GM21576 (cell line): ENCODE results near the gene ZNF273.

Experiments used
- ATAC-seq: cut with Tn5 transposase; IDR thresholded peaks from one replicate; pipeline ENCODE4 v1.9.1; 2021; ENCODE audit warnings: mild to moderate bottlenecking, moderate library complexity; ENCODE audit not compliant: unreplicated experiment

The ZNF273 gene

DNA sequence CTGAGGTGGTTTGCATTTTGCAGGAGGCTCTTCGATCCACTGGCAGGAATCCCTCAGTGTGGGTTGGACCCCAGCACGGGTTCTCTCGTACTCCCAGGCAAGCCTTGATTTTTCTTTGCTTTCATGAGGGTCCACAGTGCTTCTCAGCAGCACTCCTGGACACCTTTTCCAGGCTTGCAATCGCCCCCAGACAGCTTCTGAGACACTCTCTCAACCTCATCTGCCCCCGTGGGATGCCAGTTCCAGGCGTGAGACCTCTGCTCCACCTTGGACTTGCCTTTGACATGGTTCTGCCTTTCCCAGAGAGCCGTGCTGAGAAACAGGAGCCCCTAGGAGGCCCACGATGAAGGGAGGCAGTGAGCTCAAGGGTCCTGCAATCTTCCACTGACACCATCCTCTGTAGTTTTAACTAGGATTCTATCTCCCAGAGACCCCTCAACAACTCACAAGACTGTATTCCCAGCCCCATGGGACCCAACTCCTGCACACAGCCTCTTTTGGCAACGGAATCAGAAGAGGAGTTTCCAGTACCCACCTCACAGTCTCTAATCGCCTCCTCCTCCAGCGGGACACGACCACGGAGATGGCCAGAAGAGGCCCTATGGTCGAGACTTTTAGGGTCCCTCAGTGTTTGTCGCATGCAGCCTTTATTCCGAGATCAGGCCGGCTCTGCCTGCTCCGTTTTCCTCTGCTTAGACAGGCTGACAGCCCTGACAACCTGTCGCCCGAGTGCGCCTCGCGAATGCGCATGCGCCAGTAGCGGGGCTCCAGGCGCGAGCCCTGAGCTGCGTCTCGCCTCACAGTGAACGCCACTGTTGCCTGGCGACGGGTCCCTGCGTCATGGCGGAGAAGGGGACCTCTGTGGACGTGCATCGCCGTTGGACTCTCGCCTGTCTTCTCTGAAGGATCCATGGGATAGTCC, 26.0 kb upstream of the ZNF273 start:
- ATAC-seq: no peak

DNA sequence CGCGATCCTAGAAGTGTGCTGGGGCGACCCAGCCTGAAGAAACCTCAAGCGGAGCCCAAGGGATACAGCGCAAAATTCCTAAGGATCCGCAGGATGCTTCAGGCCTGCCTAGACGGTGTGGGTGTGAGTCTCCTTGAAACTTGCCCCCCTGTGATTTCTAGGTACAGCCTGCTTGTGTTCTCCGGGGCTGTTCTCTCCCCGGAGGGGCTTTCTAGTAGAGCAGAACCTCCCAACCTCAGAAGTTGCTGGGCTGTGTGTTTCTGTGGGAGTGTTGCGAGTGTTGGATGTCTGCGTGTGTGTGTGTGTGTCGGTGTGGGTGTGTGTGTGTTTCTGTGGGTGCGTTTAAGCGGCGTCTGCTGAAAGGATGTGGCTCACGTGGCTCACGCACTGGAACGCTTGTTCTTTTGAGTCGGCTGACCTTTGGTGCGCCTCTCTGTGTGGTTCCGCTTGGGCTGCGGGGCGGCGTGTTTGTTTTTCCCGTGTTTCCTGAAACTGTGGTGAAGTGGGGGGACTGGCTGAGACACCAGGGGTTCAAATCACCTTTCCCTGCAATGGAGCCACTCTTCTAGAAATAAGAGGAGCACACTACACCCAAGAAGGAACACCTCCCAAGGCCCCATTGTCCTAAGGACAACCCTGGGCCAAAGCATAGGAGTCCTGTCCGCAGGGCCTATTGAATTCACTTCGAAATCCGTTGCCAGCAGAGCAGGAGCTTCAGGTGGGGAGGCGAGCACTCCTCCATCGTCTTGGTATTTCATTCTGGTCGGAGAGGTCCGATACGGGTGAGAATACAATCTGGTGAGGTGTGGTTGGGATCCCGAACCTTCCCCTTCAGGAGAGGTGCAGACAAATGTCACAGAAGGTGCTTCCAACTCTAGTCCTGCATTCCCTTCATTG, 25.1 kb upstream of the ZNF273 start:
- ATAC-seq: no peak

DNA sequence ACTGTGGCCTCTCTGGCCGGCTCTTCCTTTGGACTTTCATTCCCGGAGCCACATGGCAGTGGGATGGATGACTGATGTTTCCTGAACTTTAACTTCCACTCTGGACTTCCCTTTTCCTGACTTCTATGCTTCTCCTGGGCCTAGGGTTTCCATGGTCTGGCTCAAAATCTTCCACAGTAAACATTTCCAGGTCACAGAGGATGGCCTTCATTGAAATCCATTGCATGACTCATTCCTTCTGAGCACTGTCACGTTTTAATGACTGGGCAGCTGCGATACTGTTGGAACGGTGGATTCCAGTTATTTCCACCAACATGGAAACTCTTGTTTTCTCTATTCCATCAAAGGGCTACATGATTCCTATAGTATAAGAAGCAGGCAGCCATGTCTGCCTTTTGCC, 24.4 kb upstream of the ZNF273 start:
- ATAC-seq: no peak

DNA sequence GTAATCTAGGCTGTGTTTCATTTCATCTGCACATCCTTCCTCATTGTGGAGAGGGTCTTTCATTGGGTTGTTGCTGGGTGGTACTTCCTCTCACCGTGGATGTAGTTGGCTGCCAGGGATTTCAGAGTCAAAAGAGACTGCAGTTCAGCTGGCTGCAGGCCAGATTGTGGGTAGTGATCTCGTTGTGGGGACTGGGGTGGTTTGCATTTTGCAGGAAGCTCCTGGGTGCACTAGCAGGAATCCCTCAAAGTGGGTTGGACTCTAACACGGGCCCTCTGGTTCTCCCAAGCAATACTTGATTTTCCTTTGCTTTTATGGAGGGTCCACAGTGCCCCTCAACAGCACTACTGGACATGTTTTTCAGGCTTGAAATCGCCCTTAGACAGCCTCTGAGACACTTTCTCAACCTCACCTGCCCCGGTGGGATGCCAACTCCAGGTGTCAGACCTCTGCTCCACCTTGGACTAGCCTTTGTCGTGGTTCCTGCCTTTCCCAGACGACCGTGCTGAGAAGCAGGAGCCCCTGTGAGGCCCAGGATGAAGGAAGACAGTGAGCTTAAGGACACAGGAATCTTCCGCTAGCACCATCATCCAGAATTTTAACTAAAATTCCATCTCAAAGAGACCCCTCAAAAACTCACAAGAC, 23.9 kb upstream of the ZNF273 start:
- ATAC-seq: no peak

DNA sequence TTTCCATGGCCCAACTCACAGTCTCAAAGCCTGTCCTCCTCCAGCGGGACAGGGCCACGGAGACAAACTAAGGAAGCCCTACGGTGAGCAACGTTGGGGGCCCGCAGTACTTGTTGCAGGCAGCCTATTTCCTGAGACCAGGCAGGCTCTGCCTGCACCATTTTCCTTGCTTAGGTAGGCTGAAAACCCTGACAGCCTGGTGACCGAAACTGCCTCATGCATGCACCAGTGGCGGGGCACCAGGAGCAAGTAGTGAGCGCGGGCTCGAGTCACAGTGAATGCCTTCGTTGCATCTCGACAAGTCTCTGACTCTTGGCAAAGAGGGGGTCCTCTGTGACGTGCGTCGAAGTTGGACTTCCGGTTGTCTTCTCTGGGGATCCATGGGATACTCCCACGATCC, 23.3 kb upstream of the ZNF273 start:
- ATAC-seq: no peak

DNA sequence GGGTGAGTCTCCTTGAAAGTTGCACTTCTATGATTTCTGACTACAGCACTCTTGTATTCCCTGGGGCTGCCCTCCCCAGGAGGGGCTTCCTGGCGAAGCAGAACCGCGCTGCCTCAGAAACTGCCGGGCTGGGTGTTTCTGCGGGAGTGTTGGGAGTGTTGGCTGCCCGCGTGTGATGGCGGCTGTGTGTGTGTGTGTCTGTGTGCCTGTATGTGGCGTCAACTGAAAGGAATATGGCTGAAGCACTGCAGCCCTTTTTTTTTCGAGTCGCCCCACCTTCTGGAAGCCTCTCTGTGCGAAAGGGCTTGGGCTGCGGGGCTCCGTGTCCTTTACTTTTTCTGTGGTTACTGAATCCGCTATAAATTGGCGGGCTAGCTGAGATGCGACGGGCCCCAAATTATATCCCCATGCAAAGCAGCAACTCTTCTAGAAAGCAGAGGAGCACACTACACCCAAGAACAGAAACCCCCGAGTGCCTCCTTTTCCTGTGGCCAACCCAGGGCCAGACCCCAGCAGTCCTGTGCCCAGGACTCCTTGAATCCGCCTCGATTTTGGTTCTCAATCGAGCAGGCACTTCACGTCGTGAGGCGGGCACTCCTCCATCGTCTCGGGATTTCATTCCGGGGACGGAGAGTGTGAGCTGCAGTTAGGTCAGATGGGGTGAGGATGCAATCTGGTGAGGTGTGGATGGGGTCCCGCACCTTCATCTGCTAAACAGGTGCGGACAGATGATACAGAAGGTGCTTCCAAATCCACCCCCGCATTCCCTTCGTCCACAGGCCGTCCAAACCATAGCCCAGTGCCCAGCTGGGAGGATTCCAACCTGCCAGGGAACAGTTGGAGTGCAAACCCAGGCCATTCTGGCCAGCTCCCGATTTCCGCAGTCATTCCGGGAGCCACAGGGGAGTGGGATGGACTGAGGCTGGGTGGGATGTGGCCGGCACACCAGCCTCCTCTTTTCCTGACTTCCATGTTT, 22.5 kb upstream of the ZNF273 start:
- ATAC-seq: no peak

DNA sequence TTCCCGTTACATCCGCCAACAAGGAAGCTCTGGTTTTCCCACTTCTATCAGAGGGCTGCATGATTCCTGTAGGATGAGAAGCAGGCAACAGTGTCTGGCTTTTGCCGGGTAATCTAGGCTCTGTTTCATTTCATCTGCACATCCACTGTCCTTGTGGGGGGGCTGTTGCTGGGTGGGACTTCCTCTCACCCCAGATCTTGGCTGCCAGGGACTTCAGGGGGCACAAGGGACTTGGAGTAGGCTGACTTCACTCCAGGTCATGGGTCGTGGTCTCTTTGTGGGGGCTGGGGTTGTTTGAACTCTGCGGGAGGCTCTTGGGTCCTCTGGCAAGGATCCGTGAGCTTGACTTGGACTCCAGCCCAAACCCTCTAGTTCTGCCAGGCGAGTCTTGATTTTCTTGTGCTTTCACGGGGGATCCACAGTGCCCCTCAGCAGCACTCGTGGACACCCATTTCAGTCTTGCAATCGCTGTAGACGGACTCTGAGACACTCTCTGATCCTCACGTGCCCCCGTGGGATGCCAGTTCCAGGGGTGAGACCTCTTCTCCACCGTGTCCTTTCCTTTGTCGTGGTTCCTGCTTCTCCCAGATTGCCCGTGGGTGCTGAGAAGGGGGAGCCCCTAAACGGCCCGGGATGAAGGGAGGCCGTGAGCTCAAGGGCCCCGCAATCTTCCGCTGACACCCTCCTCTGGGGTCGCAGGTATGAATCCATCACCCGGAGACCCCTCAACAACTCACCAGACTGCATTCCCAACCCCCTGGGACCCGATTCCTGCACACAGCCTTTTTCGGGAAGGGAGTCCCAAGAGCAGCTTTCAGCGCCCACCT, 21.4 kb upstream of the ZNF273 start:
- no peak for ATAC-seq

DNA sequence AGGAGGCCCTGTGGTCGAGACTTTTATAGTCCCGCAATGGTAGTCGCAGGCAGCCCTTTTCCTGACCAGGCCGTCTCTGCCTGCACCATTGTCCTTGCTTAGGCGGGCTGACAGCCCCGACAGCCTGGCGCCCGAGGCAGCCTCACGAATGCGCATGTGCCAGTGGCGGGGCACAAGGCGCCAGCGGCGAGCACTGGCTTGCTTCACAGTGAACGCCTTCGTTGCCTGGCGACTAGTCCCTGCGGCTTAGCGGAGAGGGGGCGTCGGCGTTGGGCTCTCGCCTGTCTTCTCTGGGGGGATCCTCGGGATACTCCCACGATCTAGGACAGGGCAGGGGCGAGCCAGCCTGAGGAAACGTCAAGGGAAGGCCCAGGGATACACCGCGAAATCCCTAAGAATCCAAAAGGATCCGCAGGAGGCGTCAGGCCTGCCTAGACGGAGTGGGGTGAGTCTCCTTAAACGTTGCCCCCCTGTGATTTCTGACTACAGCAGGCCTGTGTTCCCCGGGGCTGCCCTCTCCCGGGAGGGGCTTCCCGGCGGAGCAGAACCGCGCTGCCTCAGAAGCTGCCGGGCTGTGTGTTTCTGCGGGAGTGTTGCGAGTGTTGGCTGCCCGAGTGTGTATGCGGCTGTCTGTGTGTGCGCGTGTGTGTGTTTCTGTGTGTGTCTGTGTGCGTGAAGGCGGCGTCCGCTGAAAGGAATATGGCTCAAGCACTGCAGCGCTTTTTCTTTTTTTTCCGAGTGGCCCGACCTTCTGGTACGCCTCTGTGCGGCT, 20.5 kb upstream of the ZNF273 start:
- no peak for ATAC-seq

DNA sequence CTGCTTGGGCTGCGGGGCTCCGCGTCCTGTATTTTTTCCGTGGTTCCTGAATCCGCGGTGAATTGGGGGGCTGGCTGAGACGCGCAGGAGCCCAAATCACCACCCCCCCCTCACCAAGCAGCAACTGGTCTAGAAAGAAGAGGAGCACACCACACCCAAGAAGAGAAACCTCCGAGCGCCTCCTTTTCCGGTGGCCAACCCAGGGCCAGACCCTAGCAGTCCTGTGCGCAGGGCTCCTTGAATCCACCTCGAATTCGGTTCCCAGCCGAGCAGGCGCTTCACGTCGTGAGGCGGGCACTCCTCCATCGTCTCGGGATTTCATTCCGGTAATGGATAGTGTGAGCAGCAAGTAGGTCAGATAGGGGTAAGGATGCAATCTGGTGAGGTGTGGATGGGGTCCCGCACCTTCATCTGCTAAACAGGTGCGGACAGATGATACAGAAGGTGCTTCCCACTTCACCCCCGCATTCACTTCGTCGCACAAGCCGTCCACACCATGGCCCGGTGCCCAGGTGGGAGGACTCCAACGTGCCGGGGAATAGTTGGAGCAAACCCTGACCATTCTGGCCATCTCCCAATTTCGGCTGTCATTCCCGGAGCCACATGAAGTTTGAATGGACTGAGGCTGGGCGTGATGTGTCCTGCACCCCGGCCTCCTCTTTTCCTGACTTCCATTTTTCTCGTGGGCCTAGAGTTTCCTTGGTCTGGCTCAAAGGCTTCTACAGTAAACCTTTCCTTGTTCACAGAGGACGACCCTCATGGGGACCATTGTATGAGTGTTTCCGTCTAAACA, 19.8 kb upstream of the ZNF273 start:
- no peak for ATAC-seq

DNA sequence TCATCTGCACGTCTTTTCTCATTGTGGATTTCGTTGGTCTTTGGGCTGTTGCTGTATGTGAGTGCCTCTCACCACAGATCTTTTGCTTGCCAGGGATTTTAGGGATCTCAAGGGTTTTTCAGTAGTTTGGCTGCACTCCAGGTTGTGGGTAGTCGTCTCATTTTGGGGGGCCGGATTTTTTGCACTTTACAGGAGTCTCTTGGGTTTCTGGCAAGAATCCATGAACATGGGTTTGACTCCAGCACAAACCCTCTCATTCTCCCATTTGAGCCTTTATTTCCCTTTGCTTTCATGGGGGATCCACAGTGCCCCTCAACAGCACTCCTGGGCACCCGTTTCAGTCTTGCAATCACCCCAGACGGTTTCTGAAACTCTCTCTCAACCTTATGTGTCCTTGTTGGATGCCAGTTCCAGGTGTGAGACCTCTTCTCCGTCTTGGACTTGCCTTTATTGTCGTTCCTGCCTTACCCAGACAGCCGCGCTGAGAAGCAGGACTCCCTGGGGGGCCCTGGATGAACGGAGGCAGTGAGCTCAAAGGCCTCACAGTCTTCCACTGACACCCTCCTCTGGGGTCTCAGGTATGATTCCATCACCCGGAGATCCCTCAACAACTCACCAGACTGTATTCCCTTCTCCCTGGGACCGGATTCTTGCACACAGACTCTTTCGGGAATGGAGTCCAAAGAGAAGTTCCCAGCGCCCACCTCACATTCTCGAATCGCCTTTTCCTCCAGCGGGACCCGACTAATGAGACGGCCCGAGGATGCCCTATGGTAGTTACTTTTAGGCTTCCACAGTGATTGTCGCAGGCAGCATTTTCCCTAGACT, 18.8 kb upstream of the ZNF273 start:
- no peak for ATAC-seq

DNA sequence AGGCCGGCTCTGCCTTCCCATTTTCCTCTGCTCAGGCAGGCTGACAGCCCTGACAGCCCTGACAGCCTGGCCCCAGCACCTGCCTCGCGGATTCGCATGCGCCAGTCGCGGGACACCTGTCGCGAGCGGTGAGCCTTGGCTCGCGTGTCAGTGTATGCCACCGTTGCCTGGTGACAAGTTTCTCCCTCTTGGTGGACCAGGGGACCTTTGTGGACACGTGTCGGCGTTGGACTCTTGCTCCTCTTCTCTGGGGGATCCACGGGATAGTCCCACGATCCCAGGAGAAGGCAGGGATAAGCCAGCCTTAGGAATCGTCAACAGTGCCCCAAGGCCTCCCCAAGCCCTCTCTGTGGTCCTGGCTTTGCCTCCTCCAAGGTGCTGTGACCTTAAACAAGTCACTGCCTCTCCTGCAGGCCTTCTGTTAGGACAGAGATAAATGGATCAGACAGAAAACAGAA, 18.1 kb upstream of the ZNF273 start:
- ATAC-seq: no peak

DNA sequence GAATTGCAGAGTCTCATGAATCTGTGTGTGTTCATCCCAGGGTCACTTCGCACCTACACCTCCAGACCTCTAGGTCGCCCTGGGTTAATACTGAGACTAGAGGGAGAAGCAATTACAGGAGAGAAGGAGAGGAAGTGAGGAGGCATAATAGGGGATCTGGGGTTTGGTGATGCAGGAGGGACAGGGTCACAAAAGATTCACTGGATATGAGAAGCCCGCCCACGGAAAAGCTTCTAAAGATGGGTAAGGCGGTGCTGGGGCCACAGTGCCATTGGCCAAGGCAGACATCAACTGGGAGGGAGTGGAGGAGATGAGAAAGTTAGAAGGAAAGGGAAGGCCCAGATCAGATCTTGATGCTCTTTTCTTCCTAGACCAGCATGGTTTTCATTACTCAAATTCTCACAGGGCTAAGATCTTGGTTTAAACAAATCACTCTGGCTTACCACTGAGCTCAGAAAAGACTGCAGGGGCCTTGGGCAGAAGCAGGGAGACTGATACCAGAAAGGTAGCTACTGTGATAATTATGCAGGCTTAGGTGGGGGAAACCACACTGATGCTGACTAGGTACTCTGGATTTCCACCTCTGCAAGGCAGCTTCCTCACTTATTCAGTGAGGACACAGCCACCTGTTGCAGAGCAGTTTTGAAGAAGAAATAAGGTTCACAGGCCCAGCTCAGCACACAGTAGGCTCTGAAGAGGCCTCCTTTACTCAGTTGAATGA, 17.4 kb upstream of the ZNF273 start:
- no peak for ATAC-seq

DNA sequence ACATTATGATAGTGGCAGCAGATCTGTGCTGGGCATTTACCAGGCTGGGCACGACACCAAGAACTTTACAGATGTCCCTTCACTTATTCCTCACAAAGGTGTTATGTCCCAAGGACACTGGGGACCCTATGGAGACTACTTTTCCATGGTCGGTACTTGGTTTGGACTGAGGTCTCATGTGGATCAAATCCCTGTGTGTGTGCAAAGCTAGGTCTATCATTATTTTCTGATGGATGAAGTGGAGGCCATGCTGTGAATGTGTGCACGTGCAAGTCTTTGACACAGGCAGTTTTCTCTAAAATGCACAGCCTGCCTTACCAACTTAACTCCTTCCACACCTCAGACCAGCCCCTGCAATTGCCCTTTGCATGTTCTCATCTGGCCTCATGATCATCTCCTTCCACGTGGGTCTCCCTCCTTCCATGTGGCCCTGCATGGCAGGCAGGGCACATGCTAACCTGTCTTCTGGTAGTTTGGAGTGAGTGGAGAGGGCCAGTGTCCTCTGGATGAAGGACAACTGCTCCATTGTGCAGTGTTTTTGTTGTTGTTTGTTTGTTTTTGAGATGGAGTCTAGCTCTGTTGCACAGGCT, 16.0 kb upstream of the ZNF273 start:
- ATAC-seq: no peak

DNA sequence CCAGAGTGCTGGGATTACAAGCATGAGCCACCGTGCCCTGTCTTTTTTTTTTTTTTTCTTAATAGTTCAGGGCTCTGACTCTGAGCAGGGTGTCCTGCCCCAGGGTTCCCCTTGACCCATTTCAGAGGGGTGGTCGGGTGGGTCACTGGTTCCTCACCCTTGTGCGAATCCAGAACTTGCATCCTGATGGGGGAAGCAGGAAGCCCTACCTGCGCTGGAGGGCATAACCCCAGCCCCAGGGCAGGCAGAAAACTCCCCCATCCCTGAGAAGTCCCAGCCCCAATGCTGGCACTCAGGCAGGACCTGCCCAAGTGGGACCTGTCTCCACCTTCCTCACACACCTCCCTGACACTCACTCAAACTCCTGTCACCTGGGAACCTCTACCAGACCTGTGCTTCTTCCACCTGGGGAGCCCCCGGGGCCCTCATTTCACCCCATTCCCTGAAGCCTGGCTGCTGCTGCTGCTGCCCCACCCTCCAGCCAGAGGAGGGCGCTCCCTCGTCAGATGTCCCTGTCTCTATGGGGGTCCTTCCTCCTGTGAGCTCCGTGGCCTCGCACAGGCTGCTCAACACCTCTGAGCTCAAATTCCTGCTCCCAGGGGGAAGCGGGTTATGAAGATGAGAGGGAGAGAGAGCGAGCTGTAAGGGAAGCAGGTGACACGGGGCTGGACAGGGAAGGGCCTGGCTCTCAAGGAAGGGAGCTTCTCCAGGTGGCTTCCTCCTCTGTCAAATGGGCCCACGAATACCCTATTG, 15.1 kb upstream of the ZNF273 start:
- ATAC-seq: no peak

DNA sequence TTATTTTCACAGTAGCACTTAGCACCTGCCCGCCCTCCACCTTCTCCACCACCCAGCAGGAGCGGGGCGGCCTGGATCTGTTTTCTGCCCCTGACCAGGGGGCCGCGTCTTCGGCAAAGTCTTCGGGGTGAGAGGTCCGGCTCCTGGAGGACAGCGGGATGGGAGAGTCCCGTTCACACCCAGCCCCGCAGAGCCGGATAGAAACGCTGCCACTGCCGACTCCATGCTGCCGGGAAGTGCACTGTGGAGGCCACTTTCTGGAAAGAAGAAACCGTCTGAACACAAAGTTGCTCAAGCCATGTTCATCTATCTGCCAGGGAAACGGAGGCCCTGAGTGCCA, 14.5 kb upstream of the ZNF273 start:
- ATAC-seq: peak; percentile 24
